ENCODE data around the gene SLC25A12.

Gene SLC25A12

GRCh38 chr2:171785450-171785849, 108.6 kb downstream of the SLC25A12 start:
- TF ChIP-seq TAF1 (IDR thresholded peaks at IDR 0.05; ENCODE audit: borderline replicate concordance, insufficient read depth, low read length) (no peak), FOXP2 (optimal IDR thresholded peaks at IDR 0.05; ENCODE audit: borderline replicate concordance, extremely low read depth, extremely low read length, insufficient read depth) (no peak), POLR2AphosphoS5 (IDR thresholded peaks at IDR 0.05; ENCODE audit: low read depth, low read length) (no peak), SIN3A (IDR thresholded peaks at IDR 0.05; ENCODE audit: borderline replicate concordance, insufficient read depth, low read length) (no peak), REST (IDR thresholded peaks at IDR 0.05; ENCODE audit: insufficient read depth in 1 of 2, low read depth in 2 of 2, low read length in 2 of 2) (no peak)

DNA sequence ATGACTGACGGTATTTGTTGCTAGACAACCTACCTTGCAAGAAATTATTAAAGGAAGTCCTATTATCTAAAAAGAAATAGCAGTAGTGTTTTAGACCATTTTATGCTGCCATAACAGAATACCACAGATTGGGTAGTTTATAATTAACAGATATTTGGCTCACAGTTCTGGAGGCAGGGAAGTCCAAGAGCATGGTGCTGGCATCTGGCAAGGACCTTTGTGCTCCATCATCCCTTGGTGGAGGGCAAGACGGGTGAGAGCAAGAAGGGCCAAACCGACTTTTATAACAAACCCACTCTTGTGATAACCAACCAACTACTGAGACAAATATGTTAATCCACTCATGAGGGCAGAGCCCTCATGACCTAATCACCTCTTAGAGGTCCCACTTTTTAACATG, 115.5 kb downstream of the SLC25A12 start:
- TF ChIP-seq TAF1 (IDR thresholded peaks at IDR 0.05; ENCODE audit: borderline replicate concordance, insufficient read depth, low read length) (no peak), FOXP2 (optimal IDR thresholded peaks at IDR 0.05; ENCODE audit: borderline replicate concordance, extremely low read depth, extremely low read length, insufficient read depth) (no peak), POLR2AphosphoS5 (IDR thresholded peaks at IDR 0.05; ENCODE audit: low read depth, low read length) (no peak), REST (IDR thresholded peaks at IDR 0.05; ENCODE audit: insufficient read depth in 1 of 2, low read depth in 2 of 2, low read length in 2 of 2) (no peak), SIN3A (IDR thresholded peaks at IDR 0.05; ENCODE audit: borderline replicate concordance, insufficient read depth, low read length) (no peak)

DNA sequence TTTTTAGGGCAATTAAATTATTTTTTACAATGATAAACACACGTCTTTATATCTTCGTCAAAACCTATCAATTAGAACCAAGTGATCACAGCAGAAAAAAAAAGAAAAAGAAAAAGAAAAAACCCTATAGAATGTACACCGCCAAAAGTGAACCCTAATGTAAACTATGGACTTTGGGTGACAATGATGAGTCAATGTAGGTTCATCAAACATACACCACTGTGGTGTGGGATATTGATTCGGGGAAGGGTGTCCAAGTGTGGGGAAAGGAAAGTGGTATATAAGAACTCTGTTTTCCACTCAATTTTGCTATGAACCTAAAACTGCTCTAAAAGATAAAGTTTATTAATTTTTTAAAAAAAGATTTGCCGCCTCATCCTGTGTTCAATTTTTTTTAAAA, 121.7 kb downstream of the SLC25A12 start:
- no peak for TF ChIP-seq POLR2AphosphoS5 (IDR thresholded peaks at IDR 0.05; ENCODE audit: low read depth, low read length)
- no peak for TF ChIP-seq TAF1 (IDR thresholded peaks at IDR 0.05; ENCODE audit: borderline replicate concordance, insufficient read depth, low read length)
- TF ChIP-seq REST (IDR thresholded peaks at IDR 0.05; ENCODE audit: insufficient read depth in 1 of 2, low read depth in 2 of 2, low read length in 2 of 2): no peak
- no peak for TF ChIP-seq FOXP2 (optimal IDR thresholded peaks at IDR 0.05; ENCODE audit: borderline replicate concordance, extremely low read depth, extremely low read length, insufficient read depth)
- no peak for TF ChIP-seq SIN3A (IDR thresholded peaks at IDR 0.05; ENCODE audit: borderline replicate concordance, insufficient read depth, low read length)

- TF ChIP-seq SIN3A (IDR thresholded peaks at IDR 0.05; ENCODE audit: borderline replicate concordance, insufficient read depth, low read length) (no peak), REST (IDR thresholded peaks at IDR 0.05; ENCODE audit: insufficient read depth in 1 of 2, low read depth in 2 of 2, low read length in 2 of 2) (no peak), POLR2AphosphoS5 (IDR thresholded peaks at IDR 0.05; ENCODE audit: low read depth, low read length) (no peak), TAF1 (IDR thresholded peaks at IDR 0.05; ENCODE audit: borderline replicate concordance, insufficient read depth, low read length) (no peak), FOXP2 (optimal IDR thresholded peaks at IDR 0.05; ENCODE audit: borderline replicate concordance, extremely low read depth, extremely low read length, insufficient read depth) (no peak)
These were observed 122.6 kb downstream of the SLC25A12 start for GRCh38 chr2:171771463-171771862.

GRCh38 chr2:171763602-171764001, 130.4 kb downstream of the SLC25A12 start:
- 0 out of 4 replicates have a peak, but pooled peaks of 1 of the 2 experiments have one; percentile 30 for TF ChIP-seq REST (IDR thresholded peaks at IDR 0.05; ENCODE audit: insufficient read depth in 1 of 2, low read depth in 2 of 2, low read length in 2 of 2)
- no peak for TF ChIP-seq TAF1 (IDR thresholded peaks at IDR 0.05; ENCODE audit: borderline replicate concordance, insufficient read depth, low read length)
- TF ChIP-seq SIN3A (IDR thresholded peaks at IDR 0.05; ENCODE audit: borderline replicate concordance, insufficient read depth, low read length): no peak
- no peak for TF ChIP-seq POLR2AphosphoS5 (IDR thresholded peaks at IDR 0.05; ENCODE audit: low read depth, low read length)

All from PFSK-1 (cell line).